WERI-Rb-1 (cell line): ENCODE data around the gene ERV3-1.

ENCODE experiments used
- DNase-seq: peaks from one replicate; pipeline ENCODE4 v3.0.0-alpha.2; 2020
- H3K27ac ChIP-seq: fragments of 250-450 bp; sonication (Bioruptor Pico); 2 replicates; pipeline ENCODE4 v1.5.1; 2020; ENCODE audit warnings: mild to moderate bottlenecking, moderate library complexity
- H3K27me3 ChIP-seq: fragments of 250-450 bp; sonication (Bioruptor Pico); 2 replicates; pipeline ENCODE4 v1.5.1; 2021; ENCODE audit warnings: mild to moderate bottlenecking, low read depth, moderate library complexity; ENCODE audit not compliant: insufficient read depth, severe bottlenecking
- H3K36me3 ChIP-seq: fragments of 250-450 bp; sonication (Bioruptor Pico); 2 replicates; pipeline ENCODE4 v1.5.1; 2020; ENCODE audit warnings: mild to moderate bottlenecking, moderate library complexity
- H3K4me3 ChIP-seq: 2 replicates; pipeline ENCODE4 v1.5.1; 2011; ENCODE audit warnings: low read depth, mild to moderate bottlenecking, control low read depth, low read length
- H3K9me3 ChIP-seq: fragments of 250-450 bp; sonication (Bioruptor Pico); 2 replicates; pipeline ENCODE4 v1.5.1; 2021; ENCODE audit warnings: mild to moderate bottlenecking, moderate library complexity; ENCODE audit not compliant: severe bottlenecking
- TF ChIP-seq, protein P1 (sequence below): IDR thresholded peaks from 2 replicates; pipeline ENCODE4 v1.5.1; 2011; ENCODE audit warnings: low read depth, mild to moderate bottlenecking, control low read depth, inconsistent platforms, low read length

The ERV3-1 gene

GRCh38 chr7:64996305-64996704 is 10.2 kb downstream of the ERV3-1 start:
- no peak for DNase-seq
- no peak overlapping the region for H3K4me3 ChIP-seq
- no peak overlapping the region for H3K27ac ChIP-seq
- TF ChIP-seq, protein P1, sequence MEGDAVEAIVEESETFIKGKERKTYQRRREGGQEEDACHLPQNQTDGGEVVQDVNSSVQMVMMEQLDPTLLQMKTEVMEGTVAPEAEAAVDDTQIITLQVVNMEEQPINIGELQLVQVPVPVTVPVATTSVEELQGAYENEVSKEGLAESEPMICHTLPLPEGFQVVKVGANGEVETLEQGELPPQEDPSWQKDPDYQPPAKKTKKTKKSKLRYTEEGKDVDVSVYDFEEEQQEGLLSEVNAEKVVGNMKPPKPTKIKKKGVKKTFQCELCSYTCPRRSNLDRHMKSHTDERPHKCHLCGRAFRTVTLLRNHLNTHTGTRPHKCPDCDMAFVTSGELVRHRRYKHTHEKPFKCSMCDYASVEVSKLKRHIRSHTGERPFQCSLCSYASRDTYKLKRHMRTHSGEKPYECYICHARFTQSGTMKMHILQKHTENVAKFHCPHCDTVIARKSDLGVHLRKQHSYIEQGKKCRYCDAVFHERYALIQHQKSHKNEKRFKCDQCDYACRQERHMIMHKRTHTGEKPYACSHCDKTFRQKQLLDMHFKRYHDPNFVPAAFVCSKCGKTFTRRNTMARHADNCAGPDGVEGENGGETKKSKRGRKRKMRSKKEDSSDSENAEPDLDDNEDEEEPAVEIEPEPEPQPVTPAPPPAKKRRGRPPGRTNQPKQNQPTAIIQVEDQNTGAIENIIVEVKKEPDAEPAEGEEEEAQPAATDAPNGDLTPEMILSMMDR, result no peak
- H3K9me3 ChIP-seq, result no peaks in the 10 kb centered on the region
- no peaks in the 10 kb centered on the region for H3K27me3 ChIP-seq
- H3K36me3 ChIP-seq, result peaks cover 19% of the 10 kb centered on the region

DNA sequence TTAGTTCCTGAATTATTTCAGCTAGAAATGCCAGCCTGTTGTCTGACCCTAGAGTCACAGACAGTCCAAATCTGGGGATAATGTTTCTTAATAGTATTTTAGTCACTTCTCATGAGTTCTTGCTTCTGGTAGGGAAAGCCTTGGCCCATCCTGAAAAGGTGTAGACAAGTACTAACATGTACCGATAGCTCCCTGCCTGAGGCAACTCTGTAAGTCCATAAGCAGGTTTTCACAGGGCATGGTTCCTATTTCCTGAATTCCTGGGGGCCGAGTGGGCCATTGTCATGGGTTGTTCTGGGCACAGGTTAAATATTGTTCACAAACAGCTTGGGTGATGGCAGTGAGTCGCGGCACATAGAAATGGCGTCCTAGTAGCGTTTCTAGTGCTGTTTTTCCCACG is 12.6 kb downstream of the ERV3-1 start:
- TF ChIP-seq, protein P1, result no peak

DNA sequence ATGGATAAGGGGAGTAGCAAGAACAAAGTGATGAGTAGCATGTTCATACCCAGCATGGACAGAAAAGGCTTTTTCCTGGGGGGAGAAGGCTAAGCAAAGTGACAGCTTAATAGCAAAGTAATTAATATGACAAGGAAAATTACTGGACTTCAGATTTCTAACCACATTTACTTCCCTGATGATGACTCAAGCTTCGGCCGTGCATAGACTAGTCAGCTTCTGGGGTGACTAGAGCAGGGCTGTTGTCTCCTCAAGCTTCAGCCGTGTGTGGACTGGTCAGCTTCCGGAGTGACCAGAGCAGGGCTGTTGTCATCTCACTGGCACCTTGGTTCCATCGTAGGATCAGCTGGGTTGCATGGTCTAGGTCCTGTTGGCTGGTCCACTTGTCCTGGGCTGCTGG is 13.5 kb downstream of the ERV3-1 start:
- no peak overlapping the region for H3K4me3 ChIP-seq
- no peaks in the 10 kb centered on the region; the same call in 1 of the 2 replicates for H3K36me3 ChIP-seq
- TF ChIP-seq, protein P1, result no peak
- peaks cover 2% of the 10 kb centered on the region for H3K9me3 ChIP-seq
- no peak overlapping the region for H3K27ac ChIP-seq
- DNase-seq, result no peak
- H3K27me3 ChIP-seq, result no peaks in the 10 kb centered on the region

More for the DNA sequence above, 12.6 kb downstream of the ERV3-1 start:
- Histone ChIP-seq H3K27me3 (no peaks in the 10 kb centered on the region), H3K4me3 (no peak overlapping the region), H3K27ac (no peak overlapping the region), H3K36me3 (peaks cover 8% of the 10 kb centered on the region), H3K9me3 (peaks cover 2% of the 10 kb centered on the region)
- DNase-seq, result no peak

- H3K27me3 ChIP-seq, result no peaks in the 10 kb centered on the region
- peaks cover 2% of the 10 kb centered on the region for H3K9me3 ChIP-seq
- no peaks in the 10 kb centered on the region; the same call in 1 of the 2 replicates for H3K36me3 ChIP-seq
- no peak within 1 kb of the TSS for H3K4me3 ChIP-seq
- no peak for DNase-seq
- TF ChIP-seq, protein P1, result no peak
- H3K27ac ChIP-seq, result no peak within 1 kb of the TSS
Measured at GRCh38 chr7:64990936-64991335, 15.6 kb downstream of the ERV3-1 start, which contains the start of gene ZNF117. Gene ZNF117 (minus strand): TSS chr7:64991036.

- Histone ChIP-seq H3K27me3 (no peaks in the 10 kb centered on the region), H3K4me3 (no peak overlapping the region), H3K27ac (no peak overlapping the region), H3K9me3 (peaks cover 2% of the 10 kb centered on the region), H3K36me3 (no peaks in the 10 kb centered on the region; the same call in 1 of the 2 replicates)
- DNase-seq, result no peak
- TF ChIP-seq, protein P1, result no peak
Measured at GRCh38 chr7:64990216-64990615, 16.3 kb downstream of the ERV3-1 start.
